ENCODE data around the gene DOCK4.

- TF ChIP-seq CTCF (optimal IDR thresholded peaks at IDR 0.05 in 1 of 3, IDR thresholded peaks at IDR 0.05 in 1 of 3, conservative IDR thresholded peaks at IDR 0.05 in 1 of 3; ENCODE audit: extremely low read depth in 1 of 3, insufficient read depth in 2 of 3, low read length in 3 of 3) (no peak), EZH2 (IDR thresholded peaks at IDR 0.05; ENCODE audit: low read length) (no peak)
Observed at GRCh38 chr7:112186300-112186699, 19.9 kb downstream of the DOCK4 start.
